A549 (cell line): ENCODE results near the gene ZNF275. TPM values are rescaled to one million over a fixed set of nuclear protein-coding genes. Genes with fewer than 3 reads are reported as not detected.

Experiments
- ATAC-seq, 2 experiments: fragments of 200-7000 bp in 1 of 2; fragments of >200 bp in 1 of 2; cut with Nextera tagmentation in 1 of 2; cut with Tn5 transposase in 1 of 2; 3 replicates each; pipeline versions ENCODE4 v1.8.0 to v1.9.1; 2018 to 2020; ENCODE audit warnings: mild to moderate bottlenecking in 1 of 2, moderate library complexity in 1 of 2
- CTCF ChIA-PET: fragments of 300-600 bp; sonication (Branson Sonifier 250); formaldehyde crosslinking; extraction: SDS; loops from one replicate; lab custom pipeline; 2021; ENCODE audit warnings: antibody characterized with exemption, inconsistent platforms; lab: Yijun Ruan, JAX
- POLR2A ChIA-PET: fragments of 350-600 bp; formaldehyde crosslinking; extraction: SDS; loops from one replicate; lab custom pipeline; 2021; ENCODE audit warnings: antibody characterized with exemption, inconsistent platforms; lab: Yijun Ruan, JAX
- DNase-seq, 2 experiments: peaks; one replicate each; pipeline versions ENCODE4 v3.0.0 to v3.0.0-alpha.2; 2011 to 2016; ENCODE audit warnings: low read depth in 1 of 2, low spot score in 1 of 2
- FAIRE-seq: peaks from 2 replicates; lab custom pipeline; 2011; peaks lifted over from hg19 to GRCh38; lab: Jason Lieb, UNC
- H3K27ac ChIP-seq, 2 experiments: fragments of >200 bp; sonication (Bioruptor Twin); formaldehyde crosslinking; 3 replicates each; pipeline ENCODE4 v1.5.1; 2016 to 2017
- H3K4me1 ChIP-seq: fragments of >200 bp; sonication (Bioruptor Twin); formaldehyde crosslinking; 3 replicates; pipeline ENCODE4 v1.6.1; 2016
- H3K4me2 ChIP-seq: fragments of >200 bp; sonication (Bioruptor Twin); formaldehyde crosslinking; 3 replicates; pipeline ENCODE4 v1.6.1; 2016
- H3K4me3 ChIP-seq: fragments of >200 bp; sonication (Bioruptor Twin); formaldehyde crosslinking; 3 replicates; pipeline ENCODE4 v1.5.1; 2016
- H3K9me3 ChIP-seq: fragments of >200 bp; sonication (Bioruptor Twin); formaldehyde crosslinking; 3 replicates; pipeline ENCODE4 v1.6.1; 2016
- CBX8 ChIP-seq: fragments of 200-600 bp; sonication (generic); IDR thresholded peaks from 2 replicates; pipeline ENCODE4 v1.6.1; 2016
- EHMT2 ChIP-seq: fragments of 200-600 bp; sonication (generic); IDR thresholded peaks from 2 replicates; pipeline ENCODE4 v1.6.1; 2016; ENCODE audit warnings: antibody characterized with exemption, low read depth, mild to moderate bottlenecking, moderate library complexity
- FOXS1 ChIP-seq: fragments of 250-450 bp; sonication (Bioruptor Pico); IDR thresholded peaks from 2 replicates; pipeline ENCODE4 v1.5.0; 2020; ENCODE audit warnings: mild to moderate bottlenecking, moderate library complexity
- HDAC2 ChIP-seq: fragments of 200-600 bp; sonication (generic); IDR thresholded peaks from 2 replicates; pipeline ENCODE4 v1.6.1; 2016
- KDM5A ChIP-seq: fragments of 200-600 bp; sonication (generic); IDR thresholded peaks from 2 replicates; pipeline ENCODE4 v1.6.1; 2016; ENCODE audit warnings: antibody characterized with exemption, mild to moderate bottlenecking
- MAZ ChIP-seq: fragments of 150-350 bp; IDR thresholded peaks from 2 replicates; pipeline ENCODE4 v1.6.1; 2014; ENCODE audit warnings: antibody characterized with exemption, low read depth, low read length, borderline replicate concordance
- RCOR1 ChIP-seq: fragments of 150-350 bp; IDR thresholded peaks from 2 replicates; pipeline ENCODE4 v1.6.1; 2014; ENCODE audit warnings: antibody characterized with exemption, low read length, low read depth
- SREBF2 ChIP-seq: fragments of 450-650 bp; IDR thresholded peaks from 2 replicates; pipeline ENCODE4 v1.6.1; 2014; ENCODE audit warnings: mild to moderate bottlenecking, moderate library complexity
- TP53 ChIP-seq: fragments of 250-450 bp; sonication (Bioruptor Pico); IDR thresholded peaks from 2 replicates; pipeline ENCODE4 v1.5.0; 2021; ENCODE audit warnings: mild to moderate bottlenecking, moderate library complexity
- ZFP36 ChIP-seq: fragments of 450-650 bp; IDR thresholded peaks from 2 replicates; pipeline ENCODE4 v1.6.1; 2014; ENCODE audit warnings: borderline replicate concordance; ENCODE audit not compliant: partially characterized antibody
- ZNF302 ChIP-seq: fragments of 250-450 bp; sonication (Bioruptor Pico); IDR thresholded peaks from 2 replicates; pipeline ENCODE4 v1.9.0; 2021; ENCODE audit warnings: inconsistent platforms, mild to moderate bottlenecking, moderate library complexity
- WGBS: methylation state at CpG from one replicate; pipeline ENCODE4 v1.1.6; 2017; ENCODE audit errors: missing lambda C conversion rate; 5-methylcytosine and 5-hydroxymethylcytosine counted together
- polyA plus RNA-seq, 4 experiments: library from polyadenylated mRNA; depleted of rRNA in 3 of 4; stranded (reverse); fragments of >200 nt; fragmentation: RNase III in 1 of 4; extraction: RNeasy Plus Mini Kit Qiagen cat#74134 plus additional on column Dnase treatment in 1 of 4; gene quantifications; 2 replicates in 3 of 4; 3 replicates in 1 of 4; pipeline ENCODE4 v1.2.3, GENCODE V29; 2011 to 2017
- TF ChIP-seq, protein P1 (sequence below): fragments of 250-450 bp; sonication (Bioruptor Pico); IDR thresholded peaks from 2 replicates; pipeline ENCODE4 v1.5.0; 2021; ENCODE audit warnings: mild to moderate bottlenecking, moderate library complexity, borderline replicate concordance

Gene ZNF275
- polyA plus RNA-seq, 2 of the 4 experiments (the other 2 are of a cell fraction): 3.2 to 6.5 TPM

DNA sequence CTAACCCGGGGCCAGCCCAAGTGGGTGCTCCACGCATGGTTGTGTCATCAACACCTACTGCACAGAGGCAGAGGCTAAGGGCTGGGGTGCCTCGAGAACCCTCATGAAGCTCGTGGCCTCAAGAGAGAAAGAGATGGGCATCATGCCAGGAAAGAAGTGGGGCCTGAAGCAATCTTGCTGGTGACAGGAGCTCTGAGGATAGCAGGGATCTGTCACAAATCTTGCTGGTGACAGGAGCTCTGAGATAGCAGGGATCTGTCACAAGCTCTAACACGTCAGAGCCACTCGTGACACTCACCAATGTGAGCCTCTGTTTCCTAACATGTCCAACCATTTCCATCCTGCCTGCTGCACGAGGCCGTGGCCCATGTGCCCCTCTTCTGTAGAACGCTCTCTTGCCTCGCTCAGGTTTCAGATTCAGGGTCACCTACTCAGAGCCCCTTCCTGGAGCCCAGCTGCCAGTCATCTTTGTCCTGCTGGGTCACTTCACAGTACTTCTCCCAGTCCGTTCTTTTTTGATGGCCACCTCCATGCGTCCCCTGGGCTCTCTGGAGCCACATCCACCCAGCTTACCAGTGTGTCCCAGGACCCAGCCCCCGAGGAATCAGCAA lies 46.1 kb downstream of the ZNF275 start:
- CTCF ChIA-PET: interaction anchor here (2.5 kb wide), 1 partner anchor 9 kb away, joined by 9 read pairs; no protein-coding TSS in a partner anchor
- DNase-seq (no peak), FAIRE-seq (no peak), ATAC-seq (no peak)
- Histone ChIP-seq H3K9me3 (no peaks in the 10 kb centered on the region), H3K4me1 (no peaks in the 10 kb centered on the region), H3K4me2 (no peak overlapping the region), H3K4me3 (no peak overlapping the region), H3K27ac (no peak overlapping the region)
- TF ChIP-seq FOXS1 (CRISPR knock-in tag) (no peak), SREBF2 (no peak), HDAC2 (no peak), ZFP36 (no peak)
- 54% methylated on average over 12 of the region's 13 CpGs for WGBS
- POLR2A ChIA-PET: no interaction called here

DNA sequence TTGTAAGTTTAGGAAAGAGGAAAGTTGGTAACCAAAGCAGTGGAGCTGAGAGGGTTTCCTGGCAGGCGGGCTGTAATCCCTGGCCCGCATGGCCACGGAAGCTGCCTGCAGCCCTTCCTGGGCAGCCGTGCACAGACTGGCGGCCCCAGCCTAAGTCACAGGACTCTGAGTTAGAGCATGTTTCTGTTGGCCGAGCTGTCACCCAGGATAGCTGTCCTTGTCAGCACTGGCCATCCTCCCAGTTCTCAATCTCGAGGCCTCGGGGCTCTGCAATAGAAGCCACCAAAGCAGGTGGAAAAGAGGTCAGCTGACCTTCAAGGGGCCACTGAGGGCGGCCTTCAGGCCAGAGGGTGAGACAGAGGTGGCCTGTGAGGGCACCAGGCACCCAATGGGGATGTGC lies 46.7 kb downstream of the ZNF275 start:
- no peak for FAIRE-seq
- WGBS: 75% methylated on average over 5 of the region's 9 CpGs

DNA sequence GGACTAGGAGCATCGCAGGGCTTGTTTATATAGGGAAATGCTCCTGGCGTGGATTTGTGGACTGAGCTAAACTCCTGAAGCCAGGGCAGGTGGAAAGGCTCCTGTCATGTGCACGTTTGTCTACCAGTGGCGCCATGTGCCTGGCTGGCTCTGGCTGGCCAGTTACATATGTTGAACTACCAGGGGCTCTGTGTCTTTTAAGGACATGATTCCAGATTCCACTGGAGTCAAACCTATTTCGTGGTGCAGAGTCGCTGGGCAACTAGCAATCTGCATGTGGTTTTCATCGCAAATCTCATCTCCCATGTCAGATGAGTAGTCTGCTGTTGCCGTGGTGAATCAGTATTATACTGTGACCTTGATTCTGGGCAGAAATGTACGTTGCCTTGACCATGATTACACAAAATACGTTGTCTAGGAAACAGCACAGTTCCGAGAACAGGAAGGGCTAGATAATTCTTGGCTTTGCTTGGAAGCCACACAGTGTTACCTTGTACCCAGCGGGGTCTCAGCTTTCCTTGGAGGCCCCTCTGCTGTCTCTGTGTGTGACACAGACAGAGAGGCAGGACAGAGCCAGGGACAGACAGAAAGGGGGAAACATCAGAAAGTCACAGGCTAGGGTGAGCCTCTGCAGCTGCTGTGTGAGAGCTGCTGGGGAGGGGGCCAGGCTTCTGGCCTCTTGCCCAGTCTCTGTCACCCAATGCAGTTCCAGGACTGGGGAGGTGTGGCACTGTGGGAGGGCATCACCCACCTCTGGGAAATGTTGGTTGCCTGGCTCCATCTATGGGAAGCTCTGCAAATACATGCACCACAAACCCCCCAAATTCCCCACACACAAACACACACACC lies 48.0 kb downstream of the ZNF275 start:
- no peaks in the 10 kb centered on the region for H3K9me3 ChIP-seq
- peak; percentile 74 to 75 for ATAC-seq
- no peaks in the 10 kb centered on the region for H3K4me1 ChIP-seq
- no peak for FAIRE-seq
- CTCF ChIA-PET: interaction anchor here (0.6 to 2.5 kb wide), 3 partner anchors 11 to 158 kb away, joined by 3 to 9 read pairs (median 3); no protein-coding TSS in a partner anchor
- TF ChIP-seq RCOR1 (no peak), ZFP36 (no peak), TP53 (CRISPR knock-in tag) (no peak), EHMT2 (no peak)
- TF ChIP-seq, protein P1, sequence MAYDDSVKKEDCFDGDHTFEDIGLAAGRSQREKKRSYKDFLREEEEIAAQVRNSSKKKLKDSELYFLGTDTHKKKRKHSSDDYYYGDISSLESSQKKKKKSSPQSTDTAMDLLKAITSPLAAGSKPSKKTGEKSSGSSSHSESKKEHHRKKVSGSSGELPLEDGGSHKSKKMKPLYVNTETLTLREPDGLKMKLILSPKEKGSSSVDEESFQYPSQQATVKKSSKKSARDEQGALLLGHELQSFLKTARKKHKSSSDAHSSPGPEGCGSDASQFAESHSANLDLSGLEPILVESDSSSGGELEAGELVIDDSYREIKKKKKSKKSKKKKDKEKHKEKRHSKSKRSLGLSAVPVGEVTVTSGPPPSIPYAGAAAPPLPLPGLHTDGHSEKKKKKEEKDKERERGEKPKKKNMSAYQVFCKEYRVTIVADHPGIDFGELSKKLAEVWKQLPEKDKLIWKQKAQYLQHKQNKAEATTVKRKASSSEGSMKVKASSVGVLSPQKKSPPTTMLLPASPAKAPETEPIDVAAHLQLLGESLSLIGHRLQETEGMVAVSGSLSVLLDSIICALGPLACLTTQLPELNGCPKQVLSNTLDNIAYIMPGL (CRISPR knock-in tag): no peak
- no peak overlapping the region for H3K27ac ChIP-seq
- peak overlapping the region; percentile 19; the same call in 1 of the 3 replicates for H3K4me2 ChIP-seq
- H3K4me3 ChIP-seq: no peak overlapping the region
- DNase-seq: peak; percentile 19 to 50
- 52% methylated on average over 12 of the region's 12 CpGs for WGBS
- POLR2A ChIA-PET: no interaction called here

More for the DNA sequence above, 46.7 kb downstream of the ZNF275 start:
- Histone ChIP-seq H3K4me1 (no peaks in the 10 kb centered on the region), H3K4me3 (no peak overlapping the region), H3K27ac (no peak overlapping the region), H3K4me2 (no peak overlapping the region), H3K9me3 (no peaks in the 10 kb centered on the region)
- DNase-seq (no peak), ATAC-seq (peak; percentile 17 to 32; a peak in 1 of 6 replicates)
- TF ChIP-seq MAZ (no peak), CBX8 (no peak), ZNF302 (CRISPR knock-in tag) (no peak), RCOR1 (no peak), KDM5A (no peak)
- TF ChIP-seq, protein P1 (CRISPR knock-in tag): no peak
- ChIA-PET POLR2A (no interaction called here), CTCF (interaction anchor here (2.5 kb wide), 1 partner anchor 9 kb away, joined by 9 read pairs; no protein-coding TSS in a partner anchor)
